ENCODE data around the gene FAM169A.
"Not testable (repeated sequence)": the region's sequence is repeated elsewhere in the genome, so short reads cannot be mapped to it uniquely, and the experiment has no call there.

The FAM169A gene

DNA sequence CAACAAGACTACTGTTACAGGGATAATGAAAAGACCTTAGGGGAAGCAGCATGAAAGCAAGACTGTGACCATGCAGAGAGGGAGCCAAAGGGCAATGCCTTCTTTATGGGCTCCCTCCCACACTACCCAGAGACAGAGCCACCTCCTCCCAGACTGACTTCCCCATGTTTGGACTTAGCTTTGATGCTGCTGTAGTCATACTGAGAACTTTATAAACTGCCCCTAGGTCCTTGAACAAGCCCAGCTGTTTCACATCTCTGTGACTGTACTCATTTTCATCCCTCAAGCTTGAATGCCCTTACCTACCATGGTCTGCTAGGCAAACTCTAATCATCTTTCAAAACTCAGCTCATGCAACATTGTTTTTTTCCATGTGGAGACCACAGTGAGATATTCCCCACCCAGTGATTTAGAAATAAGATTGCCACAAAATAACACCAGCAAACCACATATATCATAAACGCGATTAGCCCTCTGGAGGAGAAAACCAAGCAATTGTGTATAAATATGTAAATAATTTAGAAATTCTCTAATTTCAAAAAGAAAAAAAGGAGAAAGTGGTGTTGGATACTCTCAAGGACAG, 23.4 kb upstream of the FAM169A start:
- peaks cover 5% of the 10 kb centered on the region for H3K4me1 ChIP-seq (ENCODE audit: control insufficient read depth, low read depth, low read length)
- H3K27me3 ChIP-seq (ENCODE audit: control insufficient read depth, insufficient read depth, low read length), result no peaks in the 10 kb centered on the region
- no peaks in the 10 kb centered on the region for H3K36me3 ChIP-seq (ENCODE audit: control insufficient read depth, low read depth, low read length)
- H3K4me3 ChIP-seq (ENCODE audit: low read length), result no peak overlapping the region
- no peak overlapping the region for H3K27ac ChIP-seq (ENCODE audit: low read length)
- no peak overlapping the region for H3K9ac ChIP-seq (ENCODE audit: low read length)
- H3K9me3 ChIP-seq (ENCODE audit: control insufficient read depth, low read depth, low read length), result no peaks in the 10 kb centered on the region

DNA sequence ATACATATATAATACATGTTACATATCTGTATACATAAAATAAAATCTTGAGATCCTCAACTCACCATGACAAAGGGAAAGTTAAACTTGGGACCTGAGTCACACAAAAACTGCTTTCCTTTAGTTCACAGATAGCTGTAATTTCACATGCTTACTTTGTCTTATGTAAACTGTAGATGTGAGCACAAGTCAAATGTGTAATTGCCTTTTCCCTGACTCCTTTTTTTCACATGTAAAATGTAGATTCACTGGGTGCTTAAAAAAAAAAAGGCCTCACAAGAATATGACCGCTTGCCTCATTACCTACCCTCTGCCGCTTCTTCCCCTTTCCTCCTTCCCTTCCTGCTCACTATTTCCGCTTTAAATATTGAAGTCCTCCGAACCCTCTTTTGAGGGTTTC, 21.9 kb upstream of the FAM169A start:
- no peak overlapping the region for H3K27ac ChIP-seq (ENCODE audit: low read length)
- peaks cover 15% of the 10 kb centered on the region for H3K4me1 ChIP-seq (ENCODE audit: control insufficient read depth, low read depth, low read length)
- H3K9me3 ChIP-seq (ENCODE audit: control insufficient read depth, low read depth, low read length), result no peaks in the 10 kb centered on the region
- no peak overlapping the region for H3K4me3 ChIP-seq (ENCODE audit: low read length)
- H3K27me3 ChIP-seq (ENCODE audit: control insufficient read depth, insufficient read depth, low read length), result no peaks in the 10 kb centered on the region
- no peaks in the 10 kb centered on the region for H3K36me3 ChIP-seq (ENCODE audit: control insufficient read depth, low read depth, low read length)
- H3K9ac ChIP-seq (ENCODE audit: low read length), result no peak overlapping the region

DNA sequence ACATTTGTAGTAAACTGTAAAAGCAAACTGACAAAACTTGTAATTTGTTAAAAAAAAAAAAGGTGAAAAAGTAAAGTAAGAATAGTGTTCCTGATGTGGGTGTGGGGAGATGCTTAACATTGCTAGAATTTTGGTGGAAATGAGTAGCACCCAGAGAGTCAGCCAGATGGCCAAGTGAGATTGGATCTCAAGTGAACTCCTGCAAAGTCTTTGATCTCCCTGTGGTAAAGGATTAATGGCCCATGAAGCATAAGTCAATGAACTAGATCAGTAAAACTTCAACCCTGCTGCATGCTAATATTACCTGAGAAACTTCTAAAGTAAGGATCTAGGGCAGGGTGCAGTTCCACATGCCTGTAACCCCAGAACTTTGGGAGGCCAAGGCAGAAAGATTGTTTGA, 19.0 kb upstream of the FAM169A start:
- Histone ChIP-seq H3K9ac (ENCODE audit: low read length) (no peak overlapping the region), H3K9me3 (ENCODE audit: control insufficient read depth, low read depth, low read length) (no peaks in the 10 kb centered on the region), H3K27ac (ENCODE audit: low read length) (no peak overlapping the region), H3K36me3 (ENCODE audit: control insufficient read depth, low read depth, low read length) (no peaks in the 10 kb centered on the region), H3K27me3 (ENCODE audit: control insufficient read depth, insufficient read depth, low read length) (no peaks in the 10 kb centered on the region), H3K4me1 (ENCODE audit: control insufficient read depth, low read depth, low read length) (peaks cover 19% of the 10 kb centered on the region), H3K4me3 (ENCODE audit: low read length) (no peak overlapping the region)

DNA sequence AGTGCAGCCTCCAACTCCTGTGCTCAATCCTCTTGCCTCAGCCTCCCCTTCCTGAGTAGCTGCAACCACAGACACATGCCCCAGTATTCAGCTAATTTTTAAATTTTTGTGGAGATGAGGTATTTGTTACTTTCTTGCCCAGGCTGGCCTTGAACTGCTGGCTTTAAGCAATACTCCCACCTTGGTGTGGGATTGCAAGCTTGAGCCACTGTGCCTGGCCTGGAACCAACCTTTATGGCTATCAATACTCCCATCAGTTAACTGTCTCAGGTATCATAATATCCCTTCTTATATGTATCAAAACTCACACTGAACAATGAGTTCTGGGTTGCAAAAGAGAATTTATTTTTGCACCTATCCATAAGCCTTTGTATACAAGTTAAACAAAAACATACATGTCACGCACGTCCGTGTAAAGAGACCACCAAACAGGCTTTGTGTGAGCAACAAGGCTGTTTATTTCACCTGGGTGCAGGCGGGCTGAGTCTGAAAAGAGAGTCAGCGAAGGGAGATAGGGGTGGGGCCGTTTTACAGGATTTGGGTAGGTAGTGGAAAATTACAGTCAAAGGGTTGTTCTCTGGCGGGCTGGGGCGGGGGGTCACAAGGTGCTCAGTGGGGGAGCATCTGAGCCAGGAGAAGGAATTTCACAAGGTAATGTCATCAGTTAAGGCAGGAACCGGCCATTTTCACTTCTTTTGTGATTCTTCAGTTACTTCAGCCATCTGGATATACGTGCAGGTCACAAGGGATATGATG, 16.4 kb upstream of the FAM169A start:
- not testable (repeated sequence) for H3K4me3 ChIP-seq (ENCODE audit: low read length); H3K36me3 ChIP-seq (ENCODE audit: control insufficient read depth, low read depth, low read length); H3K9me3 ChIP-seq (ENCODE audit: control insufficient read depth, low read depth, low read length); H3K27me3 ChIP-seq (ENCODE audit: control insufficient read depth, insufficient read depth, low read length); H3K27ac ChIP-seq (ENCODE audit: low read length)
- Histone ChIP-seq H3K9ac (ENCODE audit: low read length) (peak overlapping the region; percentile 27), H3K4me1 (ENCODE audit: control insufficient read depth, low read depth, low read length) (peaks cover 17% of the 10 kb centered on the region)

DNA sequence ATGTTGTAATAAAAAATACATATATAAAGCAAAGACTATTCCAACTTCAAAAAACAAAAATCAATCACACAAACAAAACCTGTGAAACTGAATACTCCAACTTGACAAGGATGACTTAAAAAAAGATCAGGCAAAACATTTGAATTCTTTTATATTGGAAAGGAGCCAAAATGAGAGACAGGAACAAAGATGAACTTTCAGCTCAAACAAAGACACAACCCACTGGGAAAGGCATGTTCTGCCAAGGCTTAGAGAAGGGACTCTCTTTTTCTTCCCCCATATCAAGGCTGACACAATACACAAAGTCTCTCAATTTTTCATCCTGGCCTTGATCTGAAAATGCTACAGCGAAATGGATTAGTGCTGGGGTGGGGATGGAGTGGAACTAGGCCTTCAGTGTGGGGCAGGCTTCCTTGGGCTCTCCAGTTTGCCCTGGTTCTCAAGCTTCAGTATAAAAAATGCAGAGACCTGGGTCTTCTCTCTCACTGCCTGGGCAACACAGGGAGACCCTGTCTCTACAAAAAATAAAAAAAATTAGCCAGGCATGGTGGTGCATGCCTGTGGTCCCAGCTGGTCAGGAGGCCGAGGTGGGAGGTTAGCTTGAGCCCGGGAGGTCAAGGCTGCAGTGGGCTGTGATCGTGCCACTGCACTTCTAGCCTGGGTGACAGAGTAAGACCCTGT, 11.6 kb upstream of the FAM169A start:
- no peaks in the 10 kb centered on the region for H3K9me3 ChIP-seq (ENCODE audit: control insufficient read depth, low read depth, low read length)
- no peak overlapping the region for H3K9ac ChIP-seq (ENCODE audit: low read length)
- H3K27ac ChIP-seq (ENCODE audit: low read length), result no peak overlapping the region
- no peaks in the 10 kb centered on the region for H3K36me3 ChIP-seq (ENCODE audit: control insufficient read depth, low read depth, low read length)
- peaks cover 10% of the 10 kb centered on the region for H3K4me1 ChIP-seq (ENCODE audit: control insufficient read depth, low read depth, low read length)
- no peak overlapping the region for H3K4me3 ChIP-seq (ENCODE audit: low read length)
- H3K27me3 ChIP-seq (ENCODE audit: control insufficient read depth, insufficient read depth, low read length), result no peaks in the 10 kb centered on the region

DNA sequence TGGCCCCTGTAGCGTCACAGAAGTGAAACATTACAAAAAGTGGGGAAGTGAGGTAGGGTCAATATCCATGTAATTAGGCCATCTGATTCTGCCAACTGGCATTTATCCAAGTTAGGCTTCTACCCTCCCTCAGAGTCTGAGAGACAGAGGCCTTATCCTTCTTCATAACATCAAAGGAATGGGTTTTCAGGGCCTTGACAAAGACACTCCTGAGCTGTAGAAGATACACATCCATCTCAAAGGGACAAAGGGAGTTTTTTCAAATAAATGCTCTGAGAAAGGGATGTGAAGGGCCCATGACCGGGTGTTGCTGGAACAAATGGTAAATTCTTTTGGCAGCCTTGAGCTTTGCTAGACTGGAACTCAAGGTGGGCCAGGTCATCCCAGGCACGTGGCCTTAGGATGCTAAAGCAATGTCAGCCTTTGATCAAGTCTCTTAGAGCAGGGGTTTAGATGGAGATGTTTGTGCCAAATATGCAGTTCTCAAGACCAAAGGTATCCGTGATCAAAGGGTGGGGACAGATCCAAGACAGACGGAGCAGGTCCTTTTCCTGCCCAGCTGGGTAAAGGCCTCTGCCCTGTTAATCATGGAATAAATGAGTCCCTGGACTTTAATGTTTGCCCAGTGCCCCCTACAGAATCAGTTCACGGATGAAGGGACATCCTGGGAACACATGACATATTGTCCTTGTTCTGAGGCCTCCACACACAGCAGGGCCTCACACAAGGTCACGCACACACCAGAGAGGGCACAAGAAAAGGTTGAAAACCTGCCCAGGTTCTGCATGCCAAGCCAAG, 10.0 kb upstream of the FAM169A start:
- Histone ChIP-seq H3K9me3 (ENCODE audit: control insufficient read depth, low read depth, low read length) (no peaks in the 10 kb centered on the region), H3K27ac (ENCODE audit: low read length) (no peak overlapping the region), H3K9ac (ENCODE audit: low read length) (no peak overlapping the region), H3K36me3 (ENCODE audit: control insufficient read depth, low read depth, low read length) (no peaks in the 10 kb centered on the region), H3K4me3 (ENCODE audit: low read length) (no peak overlapping the region), H3K4me1 (ENCODE audit: control insufficient read depth, low read depth, low read length) (peaks cover 7% of the 10 kb centered on the region), H3K27me3 (ENCODE audit: control insufficient read depth, insufficient read depth, low read length) (no peaks in the 10 kb centered on the region)

DNA sequence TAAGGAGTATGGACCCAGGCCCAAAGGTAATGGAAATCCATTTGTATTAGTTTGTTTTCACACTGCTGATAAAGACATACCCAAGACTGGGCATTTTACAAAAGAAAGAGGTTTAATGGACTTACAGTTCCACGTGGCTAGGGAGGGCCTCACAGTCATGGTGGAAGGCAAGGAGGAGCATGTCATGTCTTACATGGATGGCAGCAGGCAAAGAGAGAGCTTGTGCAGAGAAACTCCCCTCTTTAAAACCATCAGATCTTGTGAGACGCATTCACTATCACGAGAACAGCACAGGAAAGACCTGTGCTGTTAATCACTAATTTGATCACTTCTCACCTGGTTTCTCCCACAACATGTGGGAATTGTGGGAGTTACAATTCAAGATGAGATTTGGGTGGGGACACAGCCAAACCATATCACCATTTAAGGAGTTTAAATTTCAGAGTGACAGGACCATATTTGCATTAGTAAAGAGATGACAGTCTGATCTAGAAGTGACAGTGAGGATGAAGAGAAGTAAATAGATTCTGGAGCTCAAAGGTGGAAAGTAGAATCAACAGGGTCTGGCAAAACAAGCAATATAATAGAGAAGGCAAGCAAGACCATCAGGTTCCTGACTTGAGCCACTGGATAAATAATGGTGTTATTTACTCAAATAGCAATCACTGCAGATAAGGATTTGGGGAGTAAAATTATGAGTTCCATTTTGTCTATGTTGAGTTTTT, 7.5 kb upstream of the FAM169A start:
- H3K27me3 ChIP-seq (ENCODE audit: control insufficient read depth, insufficient read depth, low read length), result no peaks in the 10 kb centered on the region
- H3K36me3 ChIP-seq (ENCODE audit: control insufficient read depth, low read depth, low read length), result no peaks in the 10 kb centered on the region
- no peak overlapping the region for H3K9ac ChIP-seq (ENCODE audit: low read length)
- peaks cover 9% of the 10 kb centered on the region for H3K4me1 ChIP-seq (ENCODE audit: control insufficient read depth, low read depth, low read length)
- H3K27ac ChIP-seq (ENCODE audit: low read length), result no peak overlapping the region
- no peaks in the 10 kb centered on the region for H3K9me3 ChIP-seq (ENCODE audit: control insufficient read depth, low read depth, low read length)
- no peak overlapping the region for H3K4me3 ChIP-seq (ENCODE audit: low read length)

DNA sequence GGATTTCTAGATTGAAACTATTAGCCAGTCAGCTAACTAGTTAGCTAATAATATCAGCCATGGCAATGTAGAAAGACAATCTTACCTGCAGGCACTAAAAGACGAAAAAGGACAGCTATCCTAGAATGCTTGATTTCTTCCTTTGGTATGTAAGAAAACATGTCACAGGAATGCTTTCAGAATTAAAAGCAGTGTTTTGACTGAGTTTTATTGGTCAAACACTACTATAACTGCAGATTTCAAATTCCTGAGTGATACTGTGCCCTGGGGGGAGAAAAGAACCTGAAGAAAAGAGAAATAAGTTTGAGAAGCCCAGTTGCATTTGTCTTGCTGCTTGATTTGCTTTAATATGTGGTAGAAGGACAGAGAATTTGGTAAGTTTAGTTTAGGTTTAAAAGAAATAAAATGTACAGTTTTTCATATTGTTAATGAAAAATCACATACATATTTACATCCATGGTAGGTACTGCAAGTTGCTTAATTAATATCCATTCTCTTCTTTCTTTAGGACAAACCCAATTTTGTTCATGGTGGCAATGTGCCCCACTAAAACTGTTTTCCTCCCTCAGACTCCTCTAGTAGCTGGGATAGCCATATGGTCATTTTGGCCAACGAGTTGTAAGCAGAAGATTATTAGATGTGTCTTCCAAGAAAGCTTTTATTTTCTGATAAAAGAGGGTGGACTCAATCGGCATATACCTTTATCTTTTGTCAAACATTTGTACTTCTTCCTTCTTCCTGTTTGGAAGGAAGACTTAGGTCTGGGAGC, 4.3 kb upstream of the FAM169A start:
- no peak overlapping the region for H3K4me3 ChIP-seq (ENCODE audit: low read length)
- no peaks in the 10 kb centered on the region for H3K27me3 ChIP-seq (ENCODE audit: control insufficient read depth, insufficient read depth, low read length)
- peaks cover 18% of the 10 kb centered on the region for H3K4me1 ChIP-seq (ENCODE audit: control insufficient read depth, low read depth, low read length)
- no peak overlapping the region for H3K27ac ChIP-seq (ENCODE audit: low read length)
- H3K9me3 ChIP-seq (ENCODE audit: control insufficient read depth, low read depth, low read length), result no peaks in the 10 kb centered on the region
- no peak overlapping the region for H3K9ac ChIP-seq (ENCODE audit: low read length)
- H3K36me3 ChIP-seq (ENCODE audit: control insufficient read depth, low read depth, low read length), result no peaks in the 10 kb centered on the region

DNA sequence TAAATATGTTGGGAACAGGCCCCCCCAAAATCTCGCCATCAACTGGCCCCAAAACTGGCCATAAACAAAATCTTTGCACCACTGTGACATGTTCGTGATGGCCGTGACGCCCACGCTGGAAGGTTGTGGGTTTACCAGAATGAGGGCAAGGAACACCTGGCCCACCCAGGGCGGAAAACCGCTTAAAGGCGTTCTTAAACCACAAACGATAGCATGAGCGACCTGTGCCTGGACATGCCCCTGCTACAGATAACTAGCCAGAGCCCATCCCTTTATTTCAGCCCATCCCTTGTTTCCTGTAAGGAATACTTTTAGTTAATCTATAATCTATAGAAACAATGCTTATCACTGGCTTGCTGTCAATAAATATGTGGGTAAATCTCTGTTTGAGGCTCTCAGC, 3.2 kb upstream of the FAM169A start:
- H3K9me3 ChIP-seq (ENCODE audit: control insufficient read depth, low read depth, low read length); H3K36me3 ChIP-seq (ENCODE audit: control insufficient read depth, low read depth, low read length); H3K27me3 ChIP-seq (ENCODE audit: control insufficient read depth, insufficient read depth, low read length); H3K4me3 ChIP-seq (ENCODE audit: low read length); H3K27ac ChIP-seq (ENCODE audit: low read length); H3K9ac ChIP-seq (ENCODE audit: low read length): not testable (repeated sequence)
- peaks cover 24% of the 10 kb centered on the region for H3K4me1 ChIP-seq (ENCODE audit: control insufficient read depth, low read depth, low read length)

DNA sequence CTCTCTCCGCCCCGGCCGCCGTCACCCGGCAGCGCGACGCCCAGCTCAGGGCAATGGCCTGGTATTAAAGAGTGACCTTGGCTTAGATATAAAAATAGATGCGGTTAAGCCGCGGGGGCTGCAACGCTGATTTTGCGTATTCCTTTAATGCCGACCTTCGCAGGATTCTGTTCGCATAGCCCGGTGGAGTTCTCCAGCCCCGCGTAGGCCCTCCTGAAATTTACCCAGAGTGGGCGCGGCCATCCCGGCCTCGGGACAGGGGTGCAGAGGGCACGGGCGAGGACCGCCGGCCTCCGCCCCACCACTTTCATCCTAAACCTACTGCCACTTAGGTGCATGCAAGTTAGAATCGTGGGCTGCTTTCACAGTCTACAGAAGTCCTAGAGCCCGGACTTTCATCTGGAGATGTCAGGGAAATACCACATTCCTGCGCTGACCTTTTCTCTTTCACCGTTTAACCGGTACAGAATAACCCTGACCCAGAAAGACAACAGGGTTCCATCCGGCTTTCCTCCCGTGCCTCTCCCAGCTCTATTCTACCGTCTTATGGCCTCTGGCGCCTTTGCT, 492 bp upstream of the FAM169A start:
- Histone ChIP-seq H3K4me1 (ENCODE audit: control insufficient read depth, low read depth, low read length) (peaks cover 49% of the 10 kb centered on the region), H3K27me3 (ENCODE audit: control insufficient read depth, insufficient read depth, low read length) (no peaks in the 10 kb centered on the region), H3K9ac (ENCODE audit: low read length) (peak overlapping the region; percentile 40), H3K27ac (ENCODE audit: low read length) (no peak overlapping the region), H3K36me3 (ENCODE audit: control insufficient read depth, low read depth, low read length) (no peaks in the 10 kb centered on the region), H3K9me3 (ENCODE audit: control insufficient read depth, low read depth, low read length) (no peaks in the 10 kb centered on the region), H3K4me3 (ENCODE audit: low read length) (peak overlapping the region; percentile 94)

Measured in iPS-18a (cell line).